HG03025 (cell line): ENCODE data around the gene OVCH1.

Experiments
- ATAC-seq: cut with Tn5 transposase; IDR thresholded peaks from one replicate; pipeline ENCODE4 v1.9.1; 2021; ENCODE audit warnings: mild to moderate bottlenecking, moderate library complexity; ENCODE audit not compliant: unreplicated experiment, low FRiP score

The OVCH1 gene

DNA sequence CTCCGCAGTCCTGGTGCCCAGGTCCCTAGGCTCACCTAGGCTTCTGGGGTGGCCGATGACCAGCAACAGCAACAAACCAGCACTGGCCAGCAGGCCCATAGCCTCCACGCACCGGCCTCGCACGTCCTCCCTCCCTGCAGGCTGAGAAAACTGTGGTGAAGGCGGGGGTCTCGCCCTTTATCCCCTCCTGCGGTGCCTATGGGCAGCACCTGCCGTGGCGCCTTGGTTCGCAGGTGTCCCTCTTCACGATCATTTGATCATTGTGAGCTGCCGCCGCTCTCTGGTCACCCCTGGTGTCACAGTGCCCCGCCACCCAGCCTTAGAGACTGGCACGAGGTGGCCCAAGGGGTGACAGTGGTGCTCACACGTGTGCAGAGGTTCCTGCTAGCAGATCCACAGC is at the start of gene OVCH1:
OVCH1 (minus strand) TSS at position 99 of the 400 bp plus-strand sequence; CDS start at position 99, 0 bp downstream.
- ATAC-seq, result no peak

GRCh38 chr12:29547151-29547632 is 49.7 kb upstream of the OVCH1 start:
- no peak for ATAC-seq

GRCh38 chr12:29546000-29546399 is 48.5 kb upstream of the OVCH1 start:
- no peak for ATAC-seq

GRCh38 chr12:29545102-29545467 is 47.6 kb upstream of the OVCH1 start:
- ATAC-seq, result no peak

DNA sequence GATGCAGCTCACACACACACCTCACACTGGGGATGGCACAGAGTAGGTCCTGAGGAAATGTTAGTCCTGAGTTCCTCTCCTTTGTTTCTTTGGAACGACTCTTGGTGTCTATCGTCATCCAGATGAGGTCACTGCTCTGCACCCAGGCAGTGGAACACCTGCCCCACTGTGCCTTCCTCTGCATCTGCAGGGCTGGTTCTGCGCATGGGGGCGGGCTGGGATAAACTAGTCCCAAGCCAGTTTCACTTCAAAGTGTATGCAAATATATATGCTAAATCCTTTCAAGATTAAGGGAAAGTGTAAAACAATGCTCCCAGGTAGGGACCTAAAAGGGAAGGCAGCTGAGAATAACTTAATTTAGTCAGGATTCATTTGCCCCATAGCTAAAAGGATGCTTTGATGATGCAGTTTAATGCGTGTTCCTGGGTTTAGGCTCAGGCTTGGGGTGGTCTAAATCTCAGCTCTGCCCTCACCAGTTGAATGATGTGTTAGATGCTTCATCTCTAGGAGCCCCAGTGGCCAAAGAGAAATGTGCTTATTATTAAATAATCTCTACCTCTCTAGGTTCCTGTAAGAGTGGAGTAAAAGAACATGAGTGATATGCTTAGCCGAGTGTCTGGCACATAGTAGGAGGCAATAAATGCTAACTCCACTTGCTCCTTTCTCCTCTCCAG is 47.1 kb upstream of the OVCH1 start:
- ATAC-seq, result no peak

DNA sequence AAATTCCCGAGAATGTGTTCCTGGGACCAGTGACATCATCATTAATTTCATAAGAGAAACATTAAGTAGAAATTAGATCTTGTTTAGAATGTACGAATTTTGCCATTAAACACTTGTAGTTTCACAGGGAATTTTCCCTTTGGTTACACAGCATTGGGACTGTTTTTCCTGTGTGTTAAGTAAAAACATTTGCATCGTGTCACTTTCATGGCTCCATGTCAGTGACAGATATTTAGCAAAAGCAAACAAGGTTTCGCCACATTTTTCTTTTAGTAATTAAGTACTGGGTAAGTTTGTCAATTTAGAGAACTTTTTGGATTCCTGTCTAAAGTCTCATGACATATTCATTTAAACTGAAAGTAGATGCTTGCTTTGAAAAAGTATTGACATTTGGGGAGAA is 45.5 kb upstream of the OVCH1 start:
- ATAC-seq, result no peak

DNA sequence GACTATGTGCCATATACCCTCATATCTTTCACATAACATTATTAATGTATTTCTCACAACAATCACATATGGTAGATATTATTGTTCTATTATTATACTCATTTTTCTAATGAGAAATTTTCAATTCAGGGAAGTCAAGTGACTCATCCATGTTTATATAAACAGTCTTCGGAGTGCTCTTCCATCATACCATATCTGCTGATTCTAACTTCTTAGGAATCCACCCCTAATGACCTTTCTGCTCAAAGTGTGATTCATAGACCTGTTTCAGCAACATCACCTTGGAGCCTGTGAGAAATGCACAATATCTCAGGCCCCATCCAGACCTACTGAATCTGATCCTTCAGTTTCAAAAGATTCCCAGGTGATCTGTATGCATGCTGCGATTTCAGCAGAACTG is 39.8 kb upstream of the OVCH1 start:
- no peak for ATAC-seq

- ATAC-seq, result no peak
Observed at GRCh38 chr12:29534935-29535334, 37.4 kb upstream of the OVCH1 start.

DNA sequence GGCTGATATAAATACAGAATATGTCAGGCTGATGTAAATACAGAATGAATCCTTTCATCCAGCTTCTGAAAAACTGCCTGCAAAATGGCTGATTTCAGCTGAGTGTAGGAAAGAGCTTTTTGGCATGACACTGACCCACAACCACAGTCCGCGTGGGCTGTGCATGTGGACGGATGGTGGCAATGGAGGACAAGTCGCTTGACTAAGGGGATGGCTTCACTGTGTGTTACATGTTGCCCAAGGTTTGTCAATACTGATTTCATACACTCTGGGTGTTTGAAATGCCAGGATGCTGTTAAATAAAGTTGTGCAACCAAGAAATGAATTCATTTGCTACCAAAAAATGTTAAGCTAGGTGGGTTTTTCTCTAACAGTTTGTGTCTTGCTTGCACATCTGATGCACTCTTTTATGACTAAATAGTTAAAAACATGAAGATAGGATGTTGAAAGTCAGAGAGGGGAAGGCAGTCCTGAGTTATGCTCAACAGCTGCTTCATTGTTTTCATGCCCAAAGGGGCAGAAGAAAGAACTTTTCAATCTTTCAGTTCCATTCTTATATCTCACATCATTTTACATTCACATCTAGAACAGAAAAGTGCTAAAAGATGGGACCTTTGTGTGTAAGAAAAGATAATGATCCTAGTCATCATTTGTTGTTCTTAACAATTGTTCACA is 36.5 kb upstream of the OVCH1 start:
- no peak for ATAC-seq

DNA sequence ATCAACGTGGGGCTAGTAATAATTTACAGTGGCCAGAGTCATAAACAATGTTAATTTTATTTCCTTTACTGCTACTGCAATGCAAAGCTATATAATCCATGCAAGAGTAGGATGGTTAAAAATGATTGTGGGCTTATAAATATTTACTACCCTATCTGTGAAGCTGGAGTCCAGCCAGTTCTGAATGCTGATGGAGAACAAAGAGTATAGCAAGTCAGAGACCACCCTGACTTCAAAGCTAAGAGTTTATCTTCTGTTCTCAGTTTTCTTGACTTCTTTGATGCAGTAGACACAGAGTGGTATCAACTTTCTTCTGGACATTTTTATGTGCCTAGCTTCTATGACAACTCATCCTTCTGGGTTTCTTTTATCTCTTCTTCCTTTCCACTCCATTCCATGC is 34.0 kb upstream of the OVCH1 start:
- ATAC-seq, result no peak

GRCh38 chr12:29530436-29530835 is 33.0 kb upstream of the OVCH1 start:
- ATAC-seq, result no peak

DNA sequence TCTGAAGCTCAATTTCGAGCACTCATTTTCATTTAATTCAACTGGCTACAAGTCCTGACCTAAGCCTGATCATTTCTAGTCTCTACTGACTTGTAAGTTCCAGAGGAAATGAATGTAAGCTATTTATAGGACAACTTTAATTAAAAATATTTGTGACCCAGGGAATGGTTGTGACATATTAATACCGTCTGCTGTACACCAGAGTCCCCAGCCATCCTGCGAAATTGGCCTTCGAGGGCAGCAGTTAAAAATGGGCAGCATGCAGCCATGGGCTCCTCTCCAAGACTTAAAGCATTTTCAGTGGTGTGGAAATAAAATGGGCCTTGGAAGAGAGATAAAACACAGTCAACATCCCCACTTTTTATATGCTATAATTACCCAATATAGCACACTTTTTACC is 30.7 kb upstream of the OVCH1 start:
- ATAC-seq, result no peak

- no peak for ATAC-seq
Observed at GRCh38 chr12:29521951-29522350, 24.5 kb upstream of the OVCH1 start.

DNA sequence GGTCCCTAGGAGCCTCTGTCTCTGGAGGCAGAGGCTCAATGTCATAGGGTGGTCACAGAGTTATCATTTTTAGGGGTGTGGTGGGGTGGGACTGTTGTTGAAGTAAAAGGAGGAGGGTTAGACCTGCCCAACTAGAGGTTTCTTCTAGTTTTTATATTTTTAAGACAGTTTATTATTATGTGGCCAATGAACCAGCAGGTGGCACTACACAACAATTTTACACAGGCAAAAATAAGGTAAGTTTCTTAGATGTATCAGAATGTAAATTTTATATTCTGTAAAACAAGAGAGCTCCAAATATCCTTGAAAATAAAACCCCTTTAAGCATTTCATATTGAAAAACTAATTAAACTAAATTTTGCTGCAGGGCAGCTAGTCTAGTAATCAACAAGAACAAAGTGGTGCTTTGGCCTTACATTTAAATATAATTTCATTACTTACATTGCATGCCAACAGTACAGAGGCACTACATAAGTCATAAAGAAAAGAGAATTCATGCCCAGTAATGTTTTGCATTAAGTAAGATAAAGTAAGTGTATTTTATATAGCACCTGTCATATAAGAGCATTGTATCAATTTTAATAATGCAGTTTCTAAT is 22.2 kb upstream of the OVCH1 start:
- no peak for ATAC-seq

- no peak for ATAC-seq
Observed at GRCh38 chr12:29518407-29518806, 20.9 kb upstream of the OVCH1 start.

GRCh38 chr12:29517264-29517663 is 19.8 kb upstream of the OVCH1 start:
- no peak for ATAC-seq

GRCh38 chr12:29516431-29516875 is 19.0 kb upstream of the OVCH1 start:
- no peak for ATAC-seq

GRCh38 chr12:29510591-29511185 is 13.2 kb upstream of the OVCH1 start:
- no peak for ATAC-seq

DNA sequence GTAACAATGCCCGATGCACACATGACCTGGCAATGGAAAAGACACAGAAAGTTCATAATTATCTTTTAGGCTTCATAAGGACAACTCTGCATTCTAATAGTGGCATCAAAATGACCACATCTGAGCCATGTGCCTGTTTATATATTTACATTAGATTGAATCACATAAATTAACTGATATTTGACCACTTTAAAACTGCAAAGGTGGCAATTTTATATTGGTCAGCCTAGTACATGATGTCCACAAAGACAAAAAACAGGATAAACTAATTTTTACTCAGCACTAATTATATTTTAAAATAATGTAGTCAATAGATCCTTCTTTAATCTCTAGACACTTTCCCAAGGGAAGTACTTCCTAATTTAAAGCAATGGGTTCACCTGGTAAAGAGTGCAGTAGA is 12.0 kb upstream of the OVCH1 start:
- ATAC-seq, result no peak

DNA sequence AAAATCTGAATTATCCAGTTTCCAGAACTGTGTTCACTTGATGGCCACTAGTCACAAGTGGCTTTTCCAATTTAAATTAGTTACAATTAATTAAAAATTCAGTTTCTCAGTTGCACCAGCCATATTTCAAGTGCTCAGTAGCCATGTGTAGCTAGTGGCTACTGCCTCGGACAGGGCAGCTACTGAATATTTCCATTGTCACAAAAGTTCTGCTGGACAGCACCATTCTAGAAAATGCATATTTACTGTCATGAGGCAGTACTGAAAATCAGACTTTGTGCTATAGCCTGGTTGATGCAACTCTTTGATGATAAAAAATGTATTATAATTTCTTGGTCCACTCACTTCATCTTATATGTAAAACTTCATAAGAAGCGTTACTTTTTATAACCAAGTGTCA is 11.5 kb upstream of the OVCH1 start:
- ATAC-seq, result no peak

GRCh38 chr12:29505122-29505521 is 7.6 kb upstream of the OVCH1 start:
- no peak for ATAC-seq
